Hepatocyte (in vitro differentiated cells): ENCODE data around the gene NDUFS7.

Experiments
- EZH2 ChIP-seq: fragments of 200-600 bp; sonication (generic); IDR thresholded peaks from 2 replicates; pipeline ENCODE4 v1.6.1; 2016; ENCODE audit warnings: antibody characterized with exemption, mild to moderate bottlenecking, borderline replicate concordance
- EZH2phosphoT487 ChIP-seq: fragments of 200-600 bp; sonication (generic); IDR thresholded peaks from one replicate; pipeline ENCODE4 v1.6.1; 2018; ENCODE audit warnings: antibody characterized with exemption, mild to moderate bottlenecking, low read depth, moderate library complexity; ENCODE audit not compliant: unreplicated experiment, severe bottlenecking
- TF ChIP-seq, protein P1 (sequence below): fragments of 200-600 bp; sonication (generic); IDR thresholded peaks from 2 replicates; pipeline ENCODE4 v1.5.1; 2016; ENCODE audit warnings: antibody characterized with exemption, mild to moderate bottlenecking; ENCODE audit not compliant: poor library complexity

DNA sequence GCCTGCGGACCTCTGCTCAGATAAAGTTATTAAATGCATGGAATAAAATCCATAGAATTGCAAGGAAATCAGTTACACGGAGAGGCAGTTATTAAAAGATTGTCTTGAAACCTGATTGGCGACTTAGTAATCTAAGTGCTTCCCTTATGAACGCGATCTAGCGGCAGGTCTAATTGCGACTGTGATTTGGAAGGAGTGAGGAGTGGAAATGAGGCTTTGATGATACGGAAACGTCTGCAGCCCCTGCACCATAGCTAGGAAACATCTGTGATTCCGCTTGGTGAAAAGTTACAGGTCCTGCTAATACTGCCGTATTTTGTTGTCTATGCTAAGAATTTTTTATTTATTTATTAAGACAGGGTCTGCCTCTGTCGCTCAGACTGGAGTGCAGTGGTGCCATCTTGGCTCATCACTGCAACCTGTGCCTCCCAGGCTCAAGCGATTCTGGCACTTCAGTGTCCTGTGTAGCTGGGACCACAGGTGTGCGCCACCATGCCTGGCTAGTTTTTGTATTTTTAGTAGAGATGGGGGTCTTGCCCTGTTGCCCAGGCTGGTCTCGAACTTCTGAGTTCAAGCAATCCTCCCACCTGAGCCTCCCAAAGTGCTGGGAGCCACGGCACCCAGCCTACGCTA is 887 bp downstream of the NDUFS7 start:
- TF ChIP-seq, protein P1, sequence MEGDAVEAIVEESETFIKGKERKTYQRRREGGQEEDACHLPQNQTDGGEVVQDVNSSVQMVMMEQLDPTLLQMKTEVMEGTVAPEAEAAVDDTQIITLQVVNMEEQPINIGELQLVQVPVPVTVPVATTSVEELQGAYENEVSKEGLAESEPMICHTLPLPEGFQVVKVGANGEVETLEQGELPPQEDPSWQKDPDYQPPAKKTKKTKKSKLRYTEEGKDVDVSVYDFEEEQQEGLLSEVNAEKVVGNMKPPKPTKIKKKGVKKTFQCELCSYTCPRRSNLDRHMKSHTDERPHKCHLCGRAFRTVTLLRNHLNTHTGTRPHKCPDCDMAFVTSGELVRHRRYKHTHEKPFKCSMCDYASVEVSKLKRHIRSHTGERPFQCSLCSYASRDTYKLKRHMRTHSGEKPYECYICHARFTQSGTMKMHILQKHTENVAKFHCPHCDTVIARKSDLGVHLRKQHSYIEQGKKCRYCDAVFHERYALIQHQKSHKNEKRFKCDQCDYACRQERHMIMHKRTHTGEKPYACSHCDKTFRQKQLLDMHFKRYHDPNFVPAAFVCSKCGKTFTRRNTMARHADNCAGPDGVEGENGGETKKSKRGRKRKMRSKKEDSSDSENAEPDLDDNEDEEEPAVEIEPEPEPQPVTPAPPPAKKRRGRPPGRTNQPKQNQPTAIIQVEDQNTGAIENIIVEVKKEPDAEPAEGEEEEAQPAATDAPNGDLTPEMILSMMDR = no peak
- no peak for TF ChIP-seq EZH2phosphoT487
- no peak for TF ChIP-seq EZH2
